Small intestine (tissue), 7 donors: Measurements from ENCODE around the gene GPI. TPM values are rescaled to one million over a fixed set of nuclear protein-coding genes. Genes with fewer than 3 reads are reported as not detected.

Experiments used
- DNase-seq, 2 donors: peaks; one replicate each; pipeline versions ENCODE4 v3.0.0 to v3.0.0-alpha.2; 2013
- FAIRE-seq: peaks from 2 replicates; lab custom pipeline; 2012; peaks lifted over from hg19 to GRCh38; lab: Jason Lieb, UNC
- H3K27ac ChIP-seq, 3 donors: one replicate each; pipeline ENCODE4 v1.5.1; 2013; ENCODE audit warnings: low read length in 2 of 3, mild to moderate bottlenecking in 2 of 3, control low read depth in 1 of 3, inconsistent platforms in 1 of 3, low read depth in 1 of 3, moderate library complexity in 1 of 3
- H3K27me3 ChIP-seq, 3 donors: one replicate each; pipeline ENCODE4 v1.6.1; 2013; ENCODE audit warnings: low read length in 3 of 3, inconsistent platforms in 1 of 3; ENCODE audit not compliant: control insufficient read depth in 3 of 3, insufficient read depth in 3 of 3
- H3K36me3 ChIP-seq, 3 donors: one replicate each; pipeline ENCODE4 v1.6.1; 2013; ENCODE audit warnings: low read length in 3 of 3, inconsistent platforms in 1 of 3, low read depth in 1 of 3, mild to moderate bottlenecking in 1 of 3, moderate library complexity in 1 of 3; ENCODE audit not compliant: control insufficient read depth in 3 of 3, insufficient read depth in 2 of 3
- H3K4me1 ChIP-seq, 3 donors: one replicate each; pipeline ENCODE4 v1.6.1; 2013; ENCODE audit warnings: low read length in 2 of 3, inconsistent platforms in 1 of 3, low read depth in 1 of 3, mild to moderate bottlenecking in 1 of 3, moderate library complexity in 1 of 3; ENCODE audit not compliant: control insufficient read depth in 3 of 3, insufficient read depth in 2 of 3
- H3K4me3 ChIP-seq, 3 donors: one replicate each; pipeline ENCODE4 v1.5.1; 2013; ENCODE audit warnings: low read length in 3 of 3, control low read depth in 1 of 3, inconsistent platforms in 1 of 3, low read depth in 1 of 3, mild to moderate bottlenecking in 1 of 3, moderate library complexity in 1 of 3
- H3K9me3 ChIP-seq, 2 donors: one replicate each; pipeline ENCODE4 v1.6.1; 2013; ENCODE audit warnings: low read depth in 1 of 2, low read length in 1 of 2; ENCODE audit not compliant: control insufficient read depth in 2 of 2, insufficient read depth in 1 of 2
- WGBS, 3 donors: extraction: QIAGEN DNeasy Blood & Tissue Kit; methylation state at CpG; one replicate each; pipeline ENCODE4 v1.1.7; 2013; 5-methylcytosine and 5-hydroxymethylcytosine counted together
- polyA plus RNA-seq, 4 donors: library from polyadenylated mRNA; stranded (reverse) in 3 of 4; unstranded in 1 of 4; fragments of 200-250 nt in 3 of 4; fragments of 120-200 nt in 1 of 4; gene quantifications; one replicate each; pipeline versions ENCODE4 v1.2.1 to v1.2.3, GENCODE V29; 2013
- donor health status: healthy with polysubstance abuse.
- donor health status: control.
- donor health status: control.
- donor health status: Bipolar disorder and iron deficiency.
- donor health status: healthy.

GPI gene
- polyA plus RNA-seq, 4 donors = 98.6 to 199 (median 125) TPM

GRCh38 chr19:34404109-34404909 lies 39.3 kb downstream of the GPI start, which contains the start of gene PDCD2L:
TSS of gene PDCD2L (plus strand) at chr19:34404399. CDS start at chr19:34404431, 32 bp downstream.
- no peaks in the 10 kb centered on the region for H3K27me3 ChIP-seq
- peak; percentile 93 to 96 for DNase-seq
- no peak for FAIRE-seq
- H3K36me3 ChIP-seq = peaks cover 5 to 31% (median 5%) of the 10 kb centered on the region in 3 donors
- peaks cover 0 to 3% (median 0%) of the 10 kb centered on the region in 3 donors for H3K4me1 ChIP-seq
- peak within 1 kb of the TSS; percentile 24 to 59 (median 53) for H3K27ac ChIP-seq
- peak within 1 kb of the TSS; percentile 82 to 99 (median 91) for H3K4me3 ChIP-seq
- 0 to 1% (median 0%) methylated on average over 52 to 69 of the region's 69 CpGs for WGBS, 3 donors
- H3K9me3 ChIP-seq = no peaks in the 10 kb centered on the region

GRCh38 chr19:34405892-34406660 lies 41.1 kb downstream of the GPI start:
- 86 to 90% (median 86%) methylated on average over 13 of the region's 13 CpGs for WGBS, 3 donors
- Histone ChIP-seq H3K27me3 (no peaks in the 10 kb centered on the region), H3K36me3 (peaks cover 0 to 19% (median 2%) of the 10 kb centered on the region in 3 donors), H3K4me1 (peaks cover 0 to 3% (median 0%) of the 10 kb centered on the region in 3 donors), H3K9me3 (no peaks in the 10 kb centered on the region), H3K4me3 (no peak overlapping the region), H3K27ac (no peak overlapping the region)
- FAIRE-seq = no peak
- DNase-seq = no peak

- Histone ChIP-seq H3K27ac (no peak overlapping the region), H3K9me3 (no peaks in the 10 kb centered on the region), H3K27me3 (no peaks in the 10 kb centered on the region), H3K4me3 (no peak overlapping the region), H3K4me1 (peaks cover 0 to 3% (median 0%) of the 10 kb centered on the region in 3 donors), H3K36me3 (peaks cover 2 to 25% (median 2%) of the 10 kb centered on the region in 3 donors)
- DNase-seq (no peak), FAIRE-seq (no peak)
- 82 to 90% (median 83%) methylated on average over 8 of the region's 8 CpGs for WGBS, 3 donors
These were observed 43.4 kb downstream of the GPI start for GRCh38 chr19:34408411-34408810.

GRCh38 chr19:34409189-34410164 lies 44.5 kb downstream of the GPI start:
- DNase-seq = no peak
- no peak overlapping the region for H3K27ac ChIP-seq
- no peaks in the 10 kb centered on the region for H3K9me3 ChIP-seq
- H3K4me1 ChIP-seq = no peaks in the 10 kb centered on the region
- no peaks in the 10 kb centered on the region for H3K27me3 ChIP-seq
- 87 to 89% (median 88%) methylated on average over 10 of the region's 10 CpGs for WGBS, 3 donors
- peaks cover 2 to 29% (median 2%) of the 10 kb centered on the region in 3 donors for H3K36me3 ChIP-seq
- H3K4me3 ChIP-seq = no peak overlapping the region
- no peak for FAIRE-seq

- Histone ChIP-seq H3K27me3 (no peaks in the 10 kb centered on the region), H3K36me3 (peaks cover 2 to 43% (median 2%) of the 10 kb centered on the region in 3 donors), H3K4me3 (no peak overlapping the region), H3K9me3 (no peaks in the 10 kb centered on the region), H3K4me1 (no peaks in the 10 kb centered on the region), H3K27ac (no peak overlapping the region)
- WGBS, 3 donors = 97 to 99% (median 98%) methylated on average over 13 of the region's 13 CpGs
- FAIRE-seq (no peak), DNase-seq (no peak)
These were observed 46.2 kb downstream of the GPI start for GRCh38 chr19:34411216-34411615.

GRCh38 chr19:34416021-34416545 lies 51.1 kb downstream of the GPI start:
- Histone ChIP-seq H3K27me3 (no peaks in the 10 kb centered on the region), H3K4me1 (no peaks in the 10 kb centered on the region), H3K4me3 (no peak overlapping the region), H3K27ac (no peak overlapping the region), H3K9me3 (no peaks in the 10 kb centered on the region), H3K36me3 (peaks cover 0 to 34% (median 2%) of the 10 kb centered on the region in 3 donors)
- FAIRE-seq = no peak
- WGBS, 3 donors = 90 to 97% (median 92%) methylated on average over 7 of the region's 7 CpGs
- DNase-seq = no peak

GRCh38 chr19:34418300-34418699 lies 53.3 kb downstream of the GPI start:
- no peaks in the 10 kb centered on the region for H3K27me3 ChIP-seq
- no peak for DNase-seq
- WGBS, 3 donors = 97 to 98% (median 98%) methylated on average over 4 of the region's 4 CpGs
- H3K27ac ChIP-seq = no peak overlapping the region
- H3K4me3 ChIP-seq = no peak overlapping the region
- FAIRE-seq = no peak
- H3K4me1 ChIP-seq = no peaks in the 10 kb centered on the region
- H3K36me3 ChIP-seq = peaks cover 0 to 30% (median 0%) of the 10 kb centered on the region in 3 donors
- H3K9me3 ChIP-seq = no peaks in the 10 kb centered on the region
